Subcutaneous adipose tissue (tissue), 4 donors: ENCODE results near the gene MED29. TPM values are rescaled to one million over a fixed set of nuclear protein-coding genes. Genes with fewer than 3 reads are reported as not detected.

Experiments
- total RNA-seq, 4 donors: library from RNA; depleted of rRNA; stranded (reverse); fragments of >200 nt; gene quantifications; one replicate each; pipeline ENCODE4 v1.1.0, GENCODE V29; 2016
- TF ChIP-seq, protein P1 (sequence below): fragments of 450-650 bp; IDR thresholded peaks from one replicate; pipeline ENCODE4 v1.5.1; 2016; ENCODE audit warnings: low read depth, mild to moderate bottlenecking, control low read depth, antibody characterized with exemption, moderate library complexity

The MED29 gene
- total RNA-seq, 4 donors from 2014 or later, result 23.1 to 28.9 (median 26.4) TPM

DNA sequence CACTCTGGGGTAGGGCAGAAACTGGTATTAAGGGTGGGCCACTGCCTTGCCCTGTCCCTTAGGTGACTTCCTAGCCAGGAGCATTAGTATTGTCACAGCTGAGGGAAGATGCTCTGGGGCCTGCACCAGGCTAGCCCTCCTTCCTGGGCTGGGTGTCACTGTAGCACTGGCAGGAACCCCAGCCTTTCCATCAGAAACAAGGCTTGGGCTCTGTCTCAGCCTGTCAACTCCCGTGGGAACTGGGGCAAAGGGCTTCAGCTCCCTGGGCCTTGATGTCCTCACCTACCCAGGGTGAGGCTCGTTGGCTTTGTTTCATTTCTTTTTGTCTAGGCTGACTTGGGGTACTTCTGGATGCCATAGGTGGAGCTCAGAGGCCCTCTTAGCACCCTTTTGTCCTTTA lies 18.2 kb upstream of the MED29 start:
- TF ChIP-seq, protein P1, sequence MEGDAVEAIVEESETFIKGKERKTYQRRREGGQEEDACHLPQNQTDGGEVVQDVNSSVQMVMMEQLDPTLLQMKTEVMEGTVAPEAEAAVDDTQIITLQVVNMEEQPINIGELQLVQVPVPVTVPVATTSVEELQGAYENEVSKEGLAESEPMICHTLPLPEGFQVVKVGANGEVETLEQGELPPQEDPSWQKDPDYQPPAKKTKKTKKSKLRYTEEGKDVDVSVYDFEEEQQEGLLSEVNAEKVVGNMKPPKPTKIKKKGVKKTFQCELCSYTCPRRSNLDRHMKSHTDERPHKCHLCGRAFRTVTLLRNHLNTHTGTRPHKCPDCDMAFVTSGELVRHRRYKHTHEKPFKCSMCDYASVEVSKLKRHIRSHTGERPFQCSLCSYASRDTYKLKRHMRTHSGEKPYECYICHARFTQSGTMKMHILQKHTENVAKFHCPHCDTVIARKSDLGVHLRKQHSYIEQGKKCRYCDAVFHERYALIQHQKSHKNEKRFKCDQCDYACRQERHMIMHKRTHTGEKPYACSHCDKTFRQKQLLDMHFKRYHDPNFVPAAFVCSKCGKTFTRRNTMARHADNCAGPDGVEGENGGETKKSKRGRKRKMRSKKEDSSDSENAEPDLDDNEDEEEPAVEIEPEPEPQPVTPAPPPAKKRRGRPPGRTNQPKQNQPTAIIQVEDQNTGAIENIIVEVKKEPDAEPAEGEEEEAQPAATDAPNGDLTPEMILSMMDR, result no peak

DNA sequence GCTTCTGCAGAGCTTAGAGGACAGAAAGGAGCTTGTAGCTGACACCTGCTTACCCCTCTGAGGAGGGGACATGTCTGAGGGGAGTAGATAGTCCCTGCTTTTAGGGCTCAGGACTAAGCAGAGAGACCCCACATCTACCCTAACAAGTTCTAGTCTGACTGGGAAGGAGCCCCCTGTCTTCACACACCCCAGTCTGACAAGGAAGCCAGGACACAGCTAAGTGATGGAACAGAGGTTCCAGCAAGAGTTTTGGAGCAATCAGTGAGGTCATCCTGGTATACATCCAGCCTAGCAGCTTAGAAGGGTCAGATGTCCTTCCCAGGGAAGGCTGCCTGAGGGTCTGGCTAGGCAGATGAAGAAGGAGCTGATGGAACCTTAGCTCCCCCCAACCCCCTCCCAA lies 15.2 kb upstream of the MED29 start:
- TF ChIP-seq, protein P1, result no peak

DNA sequence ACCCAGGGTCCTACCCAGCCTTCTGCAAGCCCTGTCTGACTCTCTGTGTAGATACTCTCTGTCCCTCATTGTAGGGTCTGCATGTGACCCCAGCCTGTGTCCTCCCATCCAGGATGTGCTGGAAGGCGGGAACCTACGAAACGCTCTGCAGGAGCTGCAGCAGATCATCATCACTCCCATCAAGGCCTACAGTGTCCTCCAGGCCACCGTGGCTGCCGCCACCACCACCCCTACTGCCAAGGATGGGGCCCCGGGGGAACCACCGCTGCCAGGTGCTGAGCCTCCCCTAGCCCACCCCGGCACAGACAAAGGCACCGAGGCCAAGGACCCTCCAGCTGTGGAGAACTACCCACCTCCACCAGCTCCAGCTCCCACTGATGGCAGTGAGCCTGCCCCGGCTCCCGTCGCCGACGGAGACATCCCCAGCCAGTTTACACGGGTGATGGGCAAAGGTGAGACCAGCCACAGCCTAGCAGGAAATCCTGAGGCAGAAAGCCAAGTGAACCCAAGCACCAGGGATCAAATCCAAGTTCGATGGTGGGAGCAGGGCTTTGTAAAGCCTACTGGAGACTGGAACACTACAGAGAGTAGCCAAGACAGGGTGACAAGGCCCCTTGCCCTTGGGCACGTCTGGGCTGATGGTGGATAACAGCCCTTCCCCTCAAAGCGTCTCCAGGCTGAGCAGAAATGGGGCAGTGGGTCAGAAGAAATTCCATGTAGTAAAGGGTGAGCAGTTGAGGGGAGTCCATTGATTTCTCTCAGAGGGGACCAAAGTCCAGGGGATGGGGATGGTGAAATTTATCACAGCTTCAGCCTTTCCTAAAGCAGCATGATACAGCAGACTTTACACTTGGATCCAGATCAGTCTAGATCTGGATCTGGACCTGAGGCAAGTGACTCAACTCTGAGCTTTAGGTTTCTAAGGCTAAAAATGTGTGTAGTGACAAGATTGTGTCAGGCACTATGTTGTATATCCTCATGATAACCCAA lies 13.5 kb upstream of the MED29 start:
- TF ChIP-seq, protein P1, result no peak

DNA sequence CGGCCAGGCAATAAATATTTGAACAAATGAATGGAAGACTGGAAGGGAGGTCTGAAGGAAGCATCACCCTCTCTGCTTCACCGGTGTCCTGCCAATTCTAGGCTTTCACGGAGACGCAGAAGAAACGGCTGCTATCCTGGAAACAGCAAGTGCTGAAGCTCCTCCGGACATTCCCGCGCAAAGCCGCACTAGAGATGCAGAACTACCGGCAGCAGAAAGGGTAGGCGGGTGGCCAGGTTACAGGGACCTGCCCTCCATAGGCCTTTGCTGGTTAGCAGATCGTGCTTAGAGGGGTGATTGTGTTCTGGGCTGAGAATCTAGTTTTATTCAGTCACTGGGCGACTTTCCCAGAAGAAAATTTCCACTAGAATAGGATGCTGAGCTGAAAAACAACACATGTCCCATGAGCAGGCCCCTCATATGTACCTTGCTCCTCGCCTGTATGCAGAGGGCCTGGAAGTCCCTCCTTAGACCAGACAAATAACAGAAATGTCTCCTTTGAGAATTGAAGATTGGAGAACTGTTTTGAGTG lies 11.2 kb upstream of the MED29 start:
- TF ChIP-seq, protein P1, result no peak

DNA sequence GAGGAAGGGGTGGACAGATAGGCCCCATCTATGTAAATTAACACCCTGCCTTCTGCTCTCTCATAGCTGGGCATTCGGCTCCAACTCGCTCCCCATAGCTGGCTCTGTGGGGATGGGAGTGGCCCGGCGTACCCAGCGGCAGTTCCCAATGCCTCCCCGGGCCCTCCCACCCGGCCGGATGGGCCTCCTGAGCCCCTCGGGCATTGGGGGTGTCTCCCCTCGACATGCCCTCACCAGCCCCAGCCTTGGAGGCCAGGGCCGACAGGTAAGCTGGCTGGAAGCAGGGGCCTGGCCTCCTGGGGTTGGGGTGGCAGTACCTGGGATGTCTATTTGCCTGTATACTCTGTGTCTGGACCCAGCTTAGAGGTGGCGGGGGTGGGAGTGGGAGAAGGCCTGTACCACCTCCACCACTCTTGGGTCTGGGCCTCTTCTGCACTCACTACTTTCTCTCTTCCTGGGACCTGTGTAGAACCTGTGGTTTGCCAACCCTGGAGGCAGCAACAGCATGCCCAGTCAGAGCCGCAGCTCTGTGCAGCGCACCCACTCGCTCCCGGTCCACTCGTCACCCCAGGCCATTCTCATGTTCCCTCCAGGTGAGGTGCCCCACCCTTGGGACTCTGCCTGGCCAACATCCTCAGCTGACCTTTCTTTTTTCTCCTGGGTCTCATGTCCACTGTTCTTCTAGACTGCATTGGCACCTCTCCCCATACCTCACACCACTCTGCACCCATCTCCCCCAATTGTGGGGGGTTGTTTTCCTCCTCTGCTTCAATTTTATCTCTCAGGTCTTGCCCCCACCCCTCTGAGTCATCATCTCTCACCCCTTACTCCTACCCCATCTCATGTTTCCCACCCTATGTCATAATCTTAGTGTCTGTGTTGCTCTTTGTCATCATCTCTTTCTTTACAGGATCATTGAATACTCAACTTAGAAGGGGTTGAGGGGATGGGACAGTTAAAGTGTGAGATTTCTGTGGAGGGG lies 10.4 kb upstream of the MED29 start:
- TF ChIP-seq, protein P1, result no peak

DNA sequence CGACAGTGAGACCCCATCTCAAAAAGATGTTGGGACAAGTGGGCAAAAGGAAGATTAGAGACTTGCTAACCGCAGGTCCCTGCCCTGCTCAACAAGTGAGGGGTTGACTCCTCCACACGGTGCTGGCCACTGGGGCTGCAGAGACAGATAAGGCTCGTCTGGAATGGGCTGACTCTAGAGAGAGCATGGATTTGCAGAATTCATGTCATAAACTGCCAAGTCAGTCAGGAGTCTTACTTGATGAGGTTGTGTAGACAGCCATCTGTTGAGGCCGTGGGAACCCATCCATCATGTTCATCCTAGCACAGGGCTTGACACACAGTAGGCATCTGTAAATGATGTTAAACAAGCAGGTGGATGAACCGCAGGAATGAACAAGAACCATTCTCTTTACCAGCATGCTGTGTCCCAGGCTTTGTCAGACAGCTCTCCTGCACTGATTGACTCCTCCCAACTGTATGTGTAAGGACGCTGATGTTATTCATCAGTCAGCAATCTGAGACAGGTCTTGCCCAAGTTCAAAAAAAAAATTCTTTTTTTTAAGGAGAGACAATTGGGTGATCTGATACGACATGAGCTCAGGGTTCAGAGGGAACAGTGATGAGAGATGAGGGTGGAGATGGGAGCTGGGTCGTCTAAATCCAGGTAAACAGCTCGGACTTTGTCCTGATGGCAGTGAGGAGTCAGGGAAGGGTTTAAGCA lies 9.1 kb upstream of the MED29 start:
- TF ChIP-seq, protein P1, result no peak
